Fibroblast of skin of left quadriceps (primary cell): ENCODE measurements around the gene DCLK1.

Experiments used
- DNase-seq, 2 experiments: peaks; one replicate each; pipeline ENCODE4 v3.0.0-alpha.2; 2013; ENCODE audit warnings: low read depth in 2 of 2

The DCLK1 gene

GRCh38 chr13:35761440-35762252 lies 369.5 kb downstream of the DCLK1 start:
- DNase-seq, result no peak

DNA sequence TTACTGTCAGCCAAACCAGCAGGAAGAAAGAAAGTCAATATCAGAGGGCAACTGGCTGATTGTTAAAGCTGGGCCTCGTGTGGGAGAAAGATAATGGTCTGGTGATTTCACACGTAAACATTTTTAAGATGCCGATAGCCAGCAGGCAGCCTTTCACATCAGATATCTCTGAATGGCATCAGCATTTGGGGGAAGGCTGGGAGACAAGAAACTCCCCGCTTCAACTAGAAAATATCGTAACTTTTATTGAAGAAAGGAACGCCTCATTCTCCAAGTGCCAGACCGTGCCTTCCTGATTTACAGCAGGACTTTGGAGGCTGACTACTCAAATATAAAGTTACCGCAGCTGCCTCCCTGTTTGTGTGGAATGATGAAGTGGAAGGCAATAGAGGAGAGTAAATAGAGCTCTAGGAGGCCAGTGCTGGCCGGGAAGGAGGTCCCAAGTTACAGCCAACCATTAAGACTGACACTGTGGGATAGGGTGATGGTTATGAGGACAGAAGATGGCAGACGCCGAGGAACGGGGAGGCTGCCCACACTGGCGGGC lies 370.4 kb downstream of the DCLK1 start:
- DNase-seq, result no peak

- DNase-seq, result no peak
These were observed 383.6 kb downstream of the DCLK1 start for GRCh38 chr13:35747594-35747993.

GRCh38 chr13:35744566-35745178 lies 386.5 kb downstream of the DCLK1 start:
- peak in 1 of 2 experiments; percentile 20 for DNase-seq

- no peak for DNase-seq
These were observed 387.0 kb downstream of the DCLK1 start for GRCh38 chr13:35744144-35744543.

- DNase-seq, result no peak
These were observed 388.0 kb downstream of the DCLK1 start for GRCh38 chr13:35743165-35743564.

- DNase-seq, result no peak
These were observed 389.5 kb downstream of the DCLK1 start for GRCh38 chr13:35741657-35742056.

DNA sequence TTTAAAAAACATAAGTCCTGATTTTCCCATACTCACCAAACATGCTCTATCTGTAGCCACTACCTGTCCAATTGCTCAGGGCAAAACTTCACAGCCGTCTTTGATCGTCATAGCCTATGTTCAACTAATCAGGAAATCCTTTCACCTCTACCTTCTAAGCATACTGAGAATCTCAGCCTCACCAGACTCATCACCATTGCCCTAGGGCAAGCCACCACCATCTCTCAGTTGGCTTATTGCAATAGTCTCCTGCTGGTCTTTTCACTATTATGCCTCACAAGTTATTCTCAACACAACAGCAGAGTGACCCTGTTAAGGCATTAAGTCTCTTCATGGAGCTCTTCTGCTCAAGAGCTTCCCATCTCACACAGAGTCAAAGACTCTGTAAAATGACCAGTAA lies 394.3 kb downstream of the DCLK1 start:
- DNase-seq, result no peak

DNA sequence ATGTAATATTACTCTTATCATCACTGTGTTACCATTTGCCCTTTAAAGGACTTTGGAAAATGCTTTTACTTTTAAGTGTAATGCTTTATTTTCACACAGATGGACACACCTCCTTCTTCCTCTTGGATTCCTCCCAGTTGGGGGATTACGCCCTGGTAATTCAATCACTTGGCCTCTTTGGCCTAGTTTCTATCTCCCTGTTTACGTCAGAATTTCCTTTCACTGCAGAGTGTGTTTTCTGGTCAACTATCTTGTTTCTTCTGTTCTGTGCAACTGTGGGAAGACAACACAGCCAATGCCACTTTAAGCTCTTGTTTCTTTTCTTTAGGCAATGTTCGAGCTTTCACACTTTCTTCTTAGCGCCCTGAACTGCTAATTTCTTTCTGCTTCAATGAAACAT lies 397.4 kb downstream of the DCLK1 start:
- DNase-seq, result no peak

DNA sequence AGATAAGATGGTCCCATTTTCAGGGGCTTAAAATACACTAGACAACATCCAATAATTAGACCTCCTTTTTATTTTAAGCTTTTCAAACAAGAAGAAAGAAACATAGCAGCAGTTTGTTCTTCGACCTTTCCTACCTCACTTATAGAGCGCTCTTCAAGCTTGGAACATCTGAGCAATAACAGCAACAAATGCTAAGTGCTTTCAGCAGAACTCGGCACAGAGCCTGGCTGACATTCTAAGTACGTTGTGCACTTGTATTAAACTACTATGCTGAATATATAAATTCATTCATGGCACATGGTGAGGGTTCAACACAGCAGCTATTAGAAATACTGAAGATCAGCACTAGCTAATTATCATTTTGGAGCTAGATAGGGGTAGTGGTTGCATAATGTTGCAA lies 398.6 kb downstream of the DCLK1 start:
- no peak for DNase-seq

- no peak for DNase-seq
These were observed 399.7 kb downstream of the DCLK1 start for GRCh38 chr13:35731471-35731870.

GRCh38 chr13:35729926-35730627 lies 401.1 kb downstream of the DCLK1 start:
- no peak for DNase-seq

DNA sequence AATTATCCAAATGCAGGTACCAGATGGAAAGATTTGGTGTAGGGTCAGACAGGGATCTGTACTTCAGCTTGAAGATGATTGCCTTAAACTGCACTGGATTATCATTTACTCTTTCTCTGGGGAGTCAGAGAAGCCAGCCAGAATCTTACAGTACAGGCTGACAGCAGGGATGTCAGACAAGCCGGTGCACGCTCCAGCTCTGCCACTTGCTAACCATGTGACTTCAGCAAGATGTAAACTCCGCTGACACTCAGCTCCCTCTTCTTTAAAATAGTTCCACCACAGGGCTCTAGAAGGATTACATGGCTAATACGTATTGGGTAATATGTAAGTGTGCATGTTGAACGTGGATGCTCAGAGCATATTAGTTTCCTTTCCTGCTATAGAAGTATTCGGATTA lies 403.3 kb downstream of the DCLK1 start:
- DNase-seq, result no peak

GRCh38 chr13:35724446-35724845 lies 406.7 kb downstream of the DCLK1 start:
- peak in 1 of 2 experiments; percentile 23 for DNase-seq

- DNase-seq, result peak in 1 of 2 experiments; percentile 25
These were observed 407.4 kb downstream of the DCLK1 start for GRCh38 chr13:35723821-35724220.

- DNase-seq, result no peak
These were observed 408.1 kb downstream of the DCLK1 start for GRCh38 chr13:35723053-35723461.

GRCh38 chr13:35722458-35723052 lies 408.6 kb downstream of the DCLK1 start:
- DNase-seq, result no peak

GRCh38 chr13:35720690-35721554 lies 410.3 kb downstream of the DCLK1 start:
- DNase-seq, result no peak

DNA sequence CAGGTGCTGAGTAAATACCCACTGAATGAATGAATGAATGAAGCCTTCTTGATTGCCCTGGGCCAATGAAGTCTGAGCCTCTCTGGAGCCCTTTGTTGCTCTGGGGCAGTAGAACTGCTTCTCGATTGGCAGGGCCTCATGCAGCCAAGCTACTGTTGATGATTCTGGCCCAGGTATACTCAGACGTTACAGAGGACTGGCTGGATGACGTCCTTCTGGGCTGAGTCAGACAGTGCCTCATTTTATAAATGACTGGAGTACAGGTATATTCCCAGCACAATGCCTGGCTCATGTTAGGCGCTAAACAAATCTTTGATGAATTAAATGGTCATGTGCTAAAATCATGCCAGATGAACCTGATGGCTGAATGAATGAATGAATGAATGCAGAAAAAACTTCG lies 410.9 kb downstream of the DCLK1 start:
- DNase-seq, result no peak
